ENCODE measurements around the gene KDM4F.

The KDM4F gene

DNA sequence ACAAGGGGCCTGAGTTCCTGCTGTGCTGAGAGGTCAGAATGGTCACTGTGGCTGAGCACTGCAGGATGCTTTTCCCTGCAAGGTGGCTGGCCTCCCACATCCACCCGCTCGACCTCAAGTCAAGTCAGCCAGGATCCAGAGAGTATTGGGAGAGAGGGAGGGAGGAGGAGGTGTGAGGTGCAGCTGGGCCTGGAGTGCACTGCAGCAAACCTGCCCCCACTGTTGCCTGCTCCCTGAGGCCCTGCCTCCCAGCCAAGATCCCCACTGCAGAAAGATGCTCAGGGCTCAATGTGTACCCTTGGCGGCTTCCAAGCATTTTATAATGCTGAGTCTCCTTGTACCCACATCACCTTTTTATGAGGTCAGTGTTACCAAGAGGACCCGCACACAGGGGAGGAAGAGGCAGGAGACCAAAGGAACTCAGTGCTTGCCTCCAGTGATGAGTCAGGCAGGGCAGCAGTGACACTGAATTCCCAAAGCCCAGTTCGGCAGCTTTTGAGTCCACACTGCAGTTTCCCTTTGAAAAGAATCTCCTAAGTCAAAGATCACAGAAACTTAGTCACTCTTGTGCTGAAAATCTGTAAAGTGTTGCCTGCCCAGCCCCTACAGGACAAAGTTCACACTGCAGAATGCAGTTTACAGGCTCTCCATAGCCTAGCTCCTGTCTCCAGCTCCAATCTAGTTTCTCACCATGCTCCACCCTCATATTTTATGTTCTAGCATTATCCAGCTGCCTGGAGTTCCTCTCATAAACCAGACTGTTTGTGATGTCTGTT lies 43.5 kb downstream of the KDM4F start:
- no peak for DNase-seq

DNA sequence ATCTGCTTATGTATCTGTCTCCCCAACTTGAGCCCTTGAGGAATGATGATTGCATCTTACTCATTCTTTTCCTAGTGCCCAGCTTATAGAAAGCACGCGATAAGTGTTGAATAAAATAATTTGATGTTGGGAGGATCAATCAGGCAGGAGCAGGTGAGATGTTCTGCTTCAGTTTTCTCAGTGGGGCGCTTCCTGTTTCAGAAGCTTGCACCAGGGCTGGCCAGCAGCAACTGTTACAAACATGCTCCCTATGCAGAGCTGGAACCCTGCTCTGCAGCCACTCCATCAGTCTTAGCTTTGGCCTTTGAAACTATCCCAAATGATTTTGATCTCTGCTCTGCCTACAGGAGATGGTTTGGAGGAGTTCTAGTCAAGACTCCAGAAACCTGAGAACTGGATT lies 44.3 kb downstream of the KDM4F start:
- DNase-seq, result no peak

DNA sequence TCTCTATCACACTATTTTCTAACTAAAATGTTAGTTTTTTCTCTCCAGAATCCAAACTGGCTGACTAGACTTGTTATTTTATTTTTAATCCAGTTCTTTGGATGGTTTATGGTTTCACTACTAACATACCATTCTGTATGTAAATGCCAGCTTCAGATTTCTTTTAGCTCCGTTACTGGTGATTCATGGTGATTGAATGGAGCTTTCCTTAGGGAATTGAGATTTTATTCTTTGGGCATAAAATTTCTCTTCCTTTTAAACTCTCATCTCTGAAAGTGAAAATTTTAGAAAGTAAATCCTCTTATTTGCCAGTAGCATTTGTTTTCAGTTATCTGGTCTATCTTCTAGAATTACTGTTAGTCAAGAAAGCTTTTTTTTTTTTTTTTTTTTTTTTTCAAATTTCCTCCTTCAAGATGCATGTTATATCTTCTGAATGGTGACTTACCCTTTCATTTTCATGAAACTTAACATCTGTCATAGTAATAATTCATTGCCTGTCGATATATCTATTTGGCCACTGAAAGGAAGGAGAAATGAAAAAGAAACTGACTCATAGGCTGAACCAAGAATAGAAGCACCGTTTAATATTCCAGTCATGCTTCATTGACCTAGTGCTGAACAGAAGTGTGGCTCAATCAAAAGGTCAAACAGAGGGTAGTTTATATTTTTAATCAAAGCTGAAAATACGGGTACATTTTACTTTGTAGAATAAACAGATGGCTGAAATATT lies 46.8 kb downstream of the KDM4F start:
- DNase-seq, result no peak

DNA sequence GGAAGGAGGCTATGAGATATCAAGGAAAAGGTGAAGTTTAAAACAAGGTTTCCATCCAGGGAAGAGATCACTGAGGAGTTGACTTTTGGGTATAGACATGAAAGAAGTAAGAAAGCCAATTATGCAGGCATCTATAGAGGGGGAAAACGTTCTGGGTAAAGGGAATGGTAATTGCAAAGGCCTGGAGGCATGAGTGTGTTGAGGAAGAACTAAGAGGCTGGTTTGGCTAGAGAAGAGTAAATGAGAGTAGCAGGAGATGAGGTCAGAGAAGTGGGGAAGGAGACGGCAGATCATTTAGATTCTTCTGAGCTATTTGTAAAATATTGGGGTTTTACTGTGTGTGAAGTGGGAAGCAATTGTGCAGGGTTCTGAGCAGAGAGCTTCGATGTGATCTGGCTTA lies 48.0 kb downstream of the KDM4F start:
- DNase-seq, result no peak

DNA sequence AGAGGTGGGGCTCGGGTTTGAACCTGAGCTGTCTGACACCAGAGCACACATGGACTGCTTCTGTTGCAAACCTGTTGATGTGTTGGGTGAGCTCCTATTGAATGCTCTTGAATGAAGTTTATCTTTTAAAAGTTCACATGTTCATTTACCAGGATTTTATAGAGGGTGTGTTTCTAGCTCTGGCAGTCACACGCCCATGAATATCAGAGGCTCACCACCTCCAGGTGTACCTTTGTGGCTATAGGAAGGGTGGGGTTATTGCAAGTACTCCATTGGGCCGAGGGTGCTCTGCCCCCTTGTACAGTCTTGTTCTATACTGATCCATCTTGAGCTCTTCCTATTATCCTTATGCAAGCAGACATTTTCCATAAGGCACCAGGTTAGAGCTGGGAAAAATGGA lies 49.6 kb downstream of the KDM4F start:
- DNase-seq, result no peak

DNA sequence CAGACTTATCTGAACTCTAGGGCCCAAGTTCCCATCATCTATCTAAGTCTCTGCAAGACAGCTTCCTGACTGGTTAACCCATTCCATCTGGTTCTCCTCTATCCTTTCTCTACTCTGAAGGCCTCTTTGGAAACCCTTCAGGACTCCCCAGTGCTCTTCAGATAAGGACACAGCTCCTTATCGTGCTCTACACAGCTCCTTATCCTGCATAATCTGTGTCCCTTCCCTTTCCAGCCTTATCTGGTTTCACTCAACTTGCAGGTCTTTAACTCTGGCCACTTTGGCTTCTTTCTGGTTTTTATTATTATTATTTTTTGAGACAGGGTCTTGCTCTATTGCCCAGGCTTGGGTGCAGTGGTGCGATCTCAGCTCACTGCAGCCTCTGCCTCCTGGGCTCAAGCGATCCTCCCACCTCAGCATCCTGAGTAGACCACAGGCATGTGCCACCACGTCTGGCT lies 51.0 kb downstream of the KDM4F start:
- no peak for DNase-seq

Measured in NCI-H1436 (cell line).